ENCODE results near the gene THSD7B. TPM values are rescaled to one million over a fixed set of nuclear protein-coding genes. Genes with fewer than 3 reads are reported as not detected.

Gene THSD7B
- total RNA-seq, 1 donor, result under 0.01 TPM

DNA sequence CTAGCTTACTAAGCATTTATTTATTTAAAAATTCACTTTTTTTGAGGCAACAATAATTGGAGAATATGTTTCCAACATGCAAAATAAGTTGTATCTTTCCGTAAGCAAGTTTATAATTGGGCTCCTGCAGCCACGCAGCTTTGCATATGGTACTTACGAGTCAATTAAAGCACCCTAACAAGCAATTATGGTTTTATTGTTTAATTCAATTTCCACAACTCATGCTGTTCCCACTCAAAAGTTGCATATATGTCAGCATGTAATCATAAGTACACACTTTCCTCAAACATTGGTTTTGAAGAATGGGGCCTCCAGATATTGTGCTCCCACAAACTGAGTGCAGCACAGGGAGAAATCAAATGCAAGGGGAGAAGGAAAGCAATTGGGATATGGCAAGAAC is 613.8 kb downstream of the THSD7B start:
- Histone ChIP-seq H3K79me2 (ENCODE audit: insufficient read depth, low read length) (no peaks in the 10 kb centered on the region), H4K20me1 (ENCODE audit: insufficient read depth, low read length) (no peaks in the 10 kb centered on the region), H3K9me3 (ENCODE audit: low read depth, low read length) (no peaks in the 10 kb centered on the region), H3K4me3 (ENCODE audit: insufficient read depth, low read length) (no peak overlapping the region), H3K27ac (ENCODE audit: low read depth, low read length) (no peak overlapping the region), H3K27me3 (ENCODE audit: insufficient read depth, low read length) (no peaks in the 10 kb centered on the region), H3K4me2 (ENCODE audit: insufficient read depth, low read length) (no peak overlapping the region), H3K4me1 (ENCODE audit: insufficient read depth, low read length) (no peaks in the 10 kb centered on the region), H3K36me3 (ENCODE audit: insufficient read depth, low read length) (no peaks in the 10 kb centered on the region), H2AFZ (ENCODE audit: low read length) (no peak overlapping the region)
- DNase-seq (ENCODE audit: insufficient read length, low spot score, missing footprints), result no peak
- TF ChIP-seq, protein P1, sequence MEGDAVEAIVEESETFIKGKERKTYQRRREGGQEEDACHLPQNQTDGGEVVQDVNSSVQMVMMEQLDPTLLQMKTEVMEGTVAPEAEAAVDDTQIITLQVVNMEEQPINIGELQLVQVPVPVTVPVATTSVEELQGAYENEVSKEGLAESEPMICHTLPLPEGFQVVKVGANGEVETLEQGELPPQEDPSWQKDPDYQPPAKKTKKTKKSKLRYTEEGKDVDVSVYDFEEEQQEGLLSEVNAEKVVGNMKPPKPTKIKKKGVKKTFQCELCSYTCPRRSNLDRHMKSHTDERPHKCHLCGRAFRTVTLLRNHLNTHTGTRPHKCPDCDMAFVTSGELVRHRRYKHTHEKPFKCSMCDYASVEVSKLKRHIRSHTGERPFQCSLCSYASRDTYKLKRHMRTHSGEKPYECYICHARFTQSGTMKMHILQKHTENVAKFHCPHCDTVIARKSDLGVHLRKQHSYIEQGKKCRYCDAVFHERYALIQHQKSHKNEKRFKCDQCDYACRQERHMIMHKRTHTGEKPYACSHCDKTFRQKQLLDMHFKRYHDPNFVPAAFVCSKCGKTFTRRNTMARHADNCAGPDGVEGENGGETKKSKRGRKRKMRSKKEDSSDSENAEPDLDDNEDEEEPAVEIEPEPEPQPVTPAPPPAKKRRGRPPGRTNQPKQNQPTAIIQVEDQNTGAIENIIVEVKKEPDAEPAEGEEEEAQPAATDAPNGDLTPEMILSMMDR (IDR thresholded peaks at IDR 0.05; ENCODE audit: extremely low read depth, low read depth, low read length), result no peak

- Histone ChIP-seq H3K4me3 (ENCODE audit: insufficient read depth, low read length) (no peak overlapping the region), H2AFZ (ENCODE audit: low read length) (no peak overlapping the region), H3K4me2 (ENCODE audit: insufficient read depth, low read length) (no peak overlapping the region), H4K20me1 (ENCODE audit: insufficient read depth, low read length) (no peaks in the 10 kb centered on the region), H3K36me3 (ENCODE audit: insufficient read depth, low read length) (no peaks in the 10 kb centered on the region), H3K9me3 (ENCODE audit: low read depth, low read length) (no peaks in the 10 kb centered on the region), H3K27ac (ENCODE audit: low read depth, low read length) (no peak overlapping the region), H3K27me3 (ENCODE audit: insufficient read depth, low read length) (no peaks in the 10 kb centered on the region), H3K79me2 (ENCODE audit: insufficient read depth, low read length) (no peaks in the 10 kb centered on the region), H3K4me1 (ENCODE audit: insufficient read depth, low read length) (no peaks in the 10 kb centered on the region)
- TF ChIP-seq, protein P1 (IDR thresholded peaks at IDR 0.05; ENCODE audit: extremely low read depth, low read depth, low read length), result no peak
- no peak for DNase-seq (ENCODE audit: insufficient read length, low spot score, missing footprints)
Observed at GRCh38 chr2:137380610-137381009, 615.3 kb downstream of the THSD7B start.

- TF ChIP-seq, protein P1 (IDR thresholded peaks at IDR 0.05; ENCODE audit: extremely low read depth, low read depth, low read length), result no peak
- Histone ChIP-seq H2AFZ (ENCODE audit: low read length) (no peak overlapping the region), H4K20me1 (ENCODE audit: insufficient read depth, low read length) (no peaks in the 10 kb centered on the region), H3K4me3 (ENCODE audit: insufficient read depth, low read length) (no peak overlapping the region), H3K27me3 (ENCODE audit: insufficient read depth, low read length) (no peaks in the 10 kb centered on the region), H3K36me3 (ENCODE audit: insufficient read depth, low read length) (no peaks in the 10 kb centered on the region), H3K4me1 (ENCODE audit: insufficient read depth, low read length) (no peaks in the 10 kb centered on the region), H3K79me2 (ENCODE audit: insufficient read depth, low read length) (no peaks in the 10 kb centered on the region), H3K4me2 (ENCODE audit: insufficient read depth, low read length) (no peak overlapping the region), H3K27ac (ENCODE audit: low read depth, low read length) (no peak overlapping the region), H3K9me3 (ENCODE audit: low read depth, low read length) (no peaks in the 10 kb centered on the region)
- no peak for DNase-seq (ENCODE audit: insufficient read length, low spot score, missing footprints)
Observed at GRCh38 chr2:137381731-137382130, 616.4 kb downstream of the THSD7B start.

DNA sequence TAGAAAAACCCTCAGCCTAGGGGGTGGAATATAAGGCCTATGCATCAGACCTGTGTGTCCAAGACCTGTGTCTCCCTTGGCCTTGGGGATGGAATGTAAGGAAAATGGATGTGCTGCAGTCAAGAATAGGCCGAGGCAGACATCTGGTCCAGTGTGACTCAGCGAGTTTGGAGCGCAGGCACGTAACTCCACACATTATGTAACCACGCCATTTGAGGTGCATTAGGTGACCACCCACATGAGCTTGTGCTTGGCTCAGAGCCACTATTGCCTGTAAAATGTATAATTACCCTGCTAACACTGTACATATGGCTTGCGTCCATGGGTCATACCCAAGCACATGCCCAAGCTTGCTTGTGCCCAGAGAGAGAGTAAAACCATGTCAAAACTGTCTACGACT is 618.0 kb downstream of the THSD7B start:
- Histone ChIP-seq H3K9me3 (ENCODE audit: low read depth, low read length) (no peaks in the 10 kb centered on the region), H2AFZ (ENCODE audit: low read length) (no peak overlapping the region), H3K4me3 (ENCODE audit: insufficient read depth, low read length) (no peak overlapping the region), H3K4me1 (ENCODE audit: insufficient read depth, low read length) (no peaks in the 10 kb centered on the region), H3K27me3 (ENCODE audit: insufficient read depth, low read length) (no peaks in the 10 kb centered on the region), H3K4me2 (ENCODE audit: insufficient read depth, low read length) (no peak overlapping the region), H3K79me2 (ENCODE audit: insufficient read depth, low read length) (no peaks in the 10 kb centered on the region), H3K36me3 (ENCODE audit: insufficient read depth, low read length) (no peaks in the 10 kb centered on the region), H4K20me1 (ENCODE audit: insufficient read depth, low read length) (no peaks in the 10 kb centered on the region), H3K27ac (ENCODE audit: low read depth, low read length) (no peak overlapping the region)
- DNase-seq (ENCODE audit: insufficient read length, low spot score, missing footprints), result no peak
- TF ChIP-seq, protein P1 (IDR thresholded peaks at IDR 0.05; ENCODE audit: extremely low read depth, low read depth, low read length), result no peak

Data from osteoblast (primary cell).